ENCODE data around the gene NEIL1.
A peak's percentile ranks its signal among the peaks of the same experiment; 100 is the strongest.

NEIL1 gene

GRCh38 chr15:75357976-75358673 is 11.3 kb downstream of the NEIL1 start:
- DNase-seq: no peak

- no peak for DNase-seq
Measured at GRCh38 chr15:75358771-75359536, 12.1 kb downstream of the NEIL1 start.

DNA sequence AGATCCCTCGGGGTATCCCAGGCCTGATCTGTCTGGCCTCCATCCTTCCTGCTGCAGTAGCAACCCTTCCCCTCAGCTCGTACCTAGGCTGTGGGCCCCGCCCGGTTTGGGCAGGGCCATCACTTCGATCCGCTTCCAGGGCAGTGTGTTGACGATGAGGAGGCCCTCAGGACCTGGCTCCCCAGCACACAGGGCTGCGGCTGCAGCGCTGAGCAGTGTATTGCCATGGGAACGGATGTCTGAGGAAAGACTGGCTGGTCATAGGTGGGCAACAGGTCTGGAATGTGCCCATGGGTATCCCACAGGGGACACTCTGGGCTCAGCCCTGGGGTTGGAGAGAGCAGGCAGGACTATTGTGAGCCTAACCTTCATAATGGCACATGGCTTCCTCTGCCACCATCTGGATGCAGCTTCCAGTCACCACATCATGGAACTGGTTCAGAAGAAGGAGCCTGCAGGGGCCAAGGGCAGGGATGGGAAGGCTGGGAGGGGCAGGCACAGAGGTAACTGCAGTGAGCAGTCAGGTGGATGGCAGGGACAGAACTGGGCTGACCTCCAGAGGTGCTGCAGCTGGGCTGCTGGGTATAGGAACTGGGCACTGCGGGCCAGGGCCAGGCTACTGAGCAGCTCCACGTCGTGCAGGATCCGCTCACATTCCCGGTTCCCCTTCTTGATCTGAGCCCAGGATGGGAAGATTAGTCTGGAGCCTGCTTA is 12.9 kb downstream of the NEIL1 start:
- no peak for DNase-seq

DNA sequence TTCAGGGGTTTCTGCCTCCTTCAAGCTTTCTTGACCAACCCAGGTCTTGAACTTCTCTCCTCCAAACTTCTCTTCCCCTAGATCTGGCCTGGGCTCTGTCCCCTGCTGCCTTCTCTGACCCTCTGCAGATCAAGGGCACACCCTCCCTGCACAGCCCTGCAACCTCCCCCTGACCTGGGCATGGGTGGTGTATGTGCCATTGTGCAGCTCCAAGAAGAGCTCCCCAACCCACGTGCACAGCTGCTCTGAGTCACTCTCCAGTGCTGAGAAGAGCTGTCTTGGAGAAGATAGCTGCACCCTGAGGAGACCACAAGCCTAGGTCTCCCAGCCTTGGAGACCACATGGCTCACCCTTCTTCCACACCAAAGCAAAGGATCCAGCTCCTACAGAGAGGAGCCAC is 13.6 kb downstream of the NEIL1 start:
- DNase-seq: no peak

DNA sequence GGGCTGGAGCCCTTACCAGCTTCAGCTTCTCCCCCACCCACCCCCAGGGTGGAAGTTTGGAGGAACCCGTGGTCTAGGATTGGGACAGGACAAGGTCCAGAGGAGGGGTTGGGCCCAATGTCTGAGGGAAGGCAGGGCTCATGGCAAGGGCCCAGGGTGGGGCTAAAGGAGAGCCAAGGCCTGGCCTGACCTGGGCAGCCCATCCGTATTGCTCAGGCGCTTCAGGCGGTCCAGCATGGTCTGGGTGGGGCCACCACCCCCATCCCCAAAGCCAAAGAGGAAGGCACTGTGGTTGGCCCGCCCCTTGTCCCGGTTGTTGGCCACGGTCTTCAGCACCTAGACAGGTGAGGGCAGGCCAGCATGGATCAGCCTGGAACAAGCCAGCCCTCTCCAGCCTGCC is 14.0 kb downstream of the NEIL1 start:
- no peak for DNase-seq

GRCh38 chr15:75361361-75361988 is 14.6 kb downstream of the NEIL1 start:
- DNase-seq: no peak

DNA sequence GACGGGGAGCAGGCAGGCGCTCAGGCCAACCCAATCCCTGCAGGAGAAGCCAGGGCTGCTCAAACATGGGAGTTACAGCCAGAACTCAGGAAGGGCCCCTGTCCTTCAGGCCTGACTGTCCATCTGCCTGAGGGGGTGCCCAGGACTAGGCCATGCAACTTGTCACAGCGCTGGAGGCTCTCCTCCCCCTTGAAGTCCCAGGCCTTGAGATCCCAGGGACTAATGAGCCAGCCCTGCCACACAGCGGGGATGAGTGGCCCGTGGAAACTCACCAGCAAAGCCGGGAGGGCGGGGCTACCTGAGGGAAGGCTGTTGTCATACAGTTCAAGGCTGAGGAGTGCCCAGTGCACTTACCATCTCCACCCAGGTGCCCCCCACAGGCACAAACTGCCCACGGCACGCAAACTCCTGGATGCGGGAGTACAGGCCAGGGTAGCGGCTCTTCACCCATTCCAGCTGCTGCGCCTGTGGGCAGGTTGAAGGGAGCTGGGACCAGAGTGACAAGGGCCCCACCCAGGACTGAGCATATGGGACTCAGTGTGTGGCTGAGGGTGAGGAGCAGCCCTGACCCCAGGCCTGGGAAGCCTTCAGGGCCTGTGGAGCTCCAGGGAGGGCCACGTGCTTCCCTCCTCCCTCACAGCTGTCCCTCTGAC is 15.3 kb downstream of the NEIL1 start:
- DNase-seq: no peak

DNA sequence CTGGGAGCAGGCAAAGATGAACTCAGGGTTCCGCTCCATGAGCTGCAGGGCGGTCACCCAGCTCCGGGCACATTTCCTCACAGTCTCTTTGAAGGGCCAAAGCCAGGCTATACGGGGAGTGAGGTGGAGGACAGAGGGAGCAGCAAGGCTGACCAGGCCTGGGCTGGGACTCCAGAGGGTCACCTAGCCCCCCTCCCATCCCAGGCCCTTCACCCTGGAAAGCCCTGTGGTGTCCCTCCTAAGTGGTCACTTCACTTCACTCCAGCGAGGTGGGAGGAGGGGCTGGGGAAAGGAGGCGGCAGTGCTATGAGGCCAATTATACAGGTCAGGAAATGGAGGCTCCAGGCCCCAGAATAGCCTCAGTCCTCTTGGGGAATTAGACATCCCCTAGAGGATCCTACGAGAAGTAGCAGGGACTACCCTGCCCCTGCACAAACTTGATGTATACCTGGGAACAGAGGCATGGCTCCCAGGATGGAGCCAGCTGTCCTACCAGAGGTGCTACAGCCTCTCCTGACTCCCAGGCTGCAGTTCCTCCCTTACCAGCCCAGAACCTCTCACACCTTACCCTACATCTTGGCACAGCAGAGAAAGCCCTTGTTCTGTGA is 15.9 kb downstream of the NEIL1 start:
- no peak for DNase-seq

- DNase-seq: no peak
Measured at GRCh38 chr15:75363786-75364185, 16.9 kb downstream of the NEIL1 start.

DNA sequence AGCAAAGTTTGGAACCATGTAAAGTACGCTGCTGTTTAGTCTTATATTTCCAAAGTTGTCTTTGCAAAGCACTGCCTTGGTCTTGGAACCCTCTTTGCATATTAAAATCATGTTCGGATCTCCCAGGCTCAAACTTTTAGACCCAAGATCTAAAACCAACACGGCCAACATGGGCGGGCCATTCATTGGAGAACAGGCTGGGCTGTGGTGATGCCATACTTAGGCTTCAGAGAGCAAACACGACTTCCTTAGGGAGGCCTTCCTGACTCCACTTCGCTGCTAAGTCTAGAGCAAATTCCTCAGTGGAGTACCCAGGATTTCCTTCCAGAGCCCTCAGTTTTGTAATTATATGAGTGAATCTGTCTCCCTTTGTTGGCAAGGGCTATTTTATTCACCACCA is 18.0 kb downstream of the NEIL1 start:
- no peak for DNase-seq

GRCh38 chr15:75366163-75366562 is 19.3 kb downstream of the NEIL1 start:
- no peak for DNase-seq

- DNase-seq: no peak
Measured at GRCh38 chr15:75367006-75367405, 20.2 kb downstream of the NEIL1 start.

DNA sequence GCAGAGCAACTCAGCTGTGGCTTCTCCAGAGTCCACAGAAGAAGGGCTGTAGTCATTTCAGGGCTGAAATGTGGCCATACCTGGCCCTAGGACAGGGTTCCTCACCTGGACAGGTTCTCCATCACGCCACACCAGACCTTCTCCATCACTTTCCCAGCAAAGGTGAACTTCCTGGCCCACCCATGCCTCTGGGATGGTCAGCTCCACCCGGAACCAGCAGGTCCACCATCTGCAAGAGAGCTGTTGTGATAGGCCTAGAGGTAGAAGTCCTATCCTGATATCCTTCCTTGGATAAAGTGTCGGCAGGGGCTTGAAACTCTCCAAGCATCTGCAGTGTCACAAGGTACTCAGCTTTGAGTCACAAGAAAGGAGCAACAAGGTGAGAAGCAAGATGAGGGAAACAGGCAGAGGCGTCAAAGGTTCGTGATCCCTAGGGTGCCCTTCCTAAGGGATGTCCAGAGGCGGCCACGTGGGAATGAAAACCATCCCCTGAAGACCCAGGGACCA is 20.6 kb downstream of the NEIL1 start:
- no peak for DNase-seq

DNA sequence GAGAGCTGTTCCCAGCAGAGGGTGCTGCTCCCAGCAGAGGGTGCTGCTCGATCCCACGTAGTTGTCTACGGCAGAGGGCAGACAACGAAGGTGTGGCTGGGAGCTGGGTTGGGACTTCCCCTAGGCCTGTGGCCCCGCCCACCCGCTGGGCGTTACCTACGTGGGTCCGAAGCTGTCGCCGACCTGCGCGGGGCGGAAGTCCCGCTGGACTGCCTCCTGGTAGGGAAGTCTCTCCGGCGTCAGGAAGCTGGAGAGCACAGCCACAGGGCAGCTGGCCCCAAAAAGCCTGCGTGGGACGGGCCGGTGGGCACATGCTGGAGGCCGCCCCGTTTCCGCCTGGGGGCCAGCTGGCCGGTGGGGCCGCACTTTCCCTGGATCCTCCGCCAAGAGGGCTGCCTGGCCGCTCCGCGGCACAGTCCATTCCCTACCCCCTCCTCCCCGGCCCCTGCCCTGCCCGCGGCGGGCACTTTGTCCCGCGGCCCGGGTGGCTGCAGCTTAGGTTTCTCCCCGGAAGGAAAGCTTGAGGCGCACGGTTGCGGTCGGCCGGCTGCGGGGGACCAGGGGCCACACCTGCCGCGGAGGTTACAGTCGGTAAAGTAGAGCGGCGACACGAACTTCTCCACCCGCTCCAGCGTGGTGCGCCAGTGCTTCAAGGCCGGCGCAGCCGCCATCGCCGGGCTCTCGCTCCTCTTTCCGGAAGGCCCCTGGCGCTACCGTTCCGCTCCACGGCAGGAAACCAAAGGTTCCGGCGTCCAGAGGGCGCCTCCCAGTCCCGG is 21.3 kb downstream of the NEIL1 start, which contains the start of gene MAN2C1:
TSS of gene MAN2C1 (minus strand) at position 695 of the 776 bp plus-strand sequence. CDS start at position 671, 24 bp downstream.
- DNase-seq: peak; percentile 97

- DNase-seq: no peak
Measured at GRCh38 chr15:75368689-75369239, 21.9 kb downstream of the NEIL1 start.

- no peak for DNase-seq
Measured at GRCh38 chr15:75369897-75370581, 23.2 kb downstream of the NEIL1 start.

DNA sequence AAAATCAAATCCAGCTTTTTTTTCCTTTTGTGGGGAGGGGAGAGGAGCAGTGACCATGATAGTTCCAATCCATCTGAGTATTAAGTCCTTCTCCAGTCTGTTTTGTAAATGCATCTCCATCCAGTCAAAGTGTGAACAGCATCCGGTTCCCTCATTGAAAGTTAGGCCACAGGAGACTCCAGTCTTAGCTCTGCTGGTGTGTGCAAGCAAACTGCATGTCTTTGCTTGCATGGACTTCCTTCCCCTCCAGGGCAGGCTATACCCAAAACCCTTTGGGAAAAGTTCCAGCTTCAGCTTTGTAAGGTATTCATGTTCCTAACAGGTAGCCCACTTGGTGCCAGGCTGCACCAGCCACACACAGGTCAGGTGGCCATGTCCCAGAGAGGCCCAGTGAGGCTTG is 24.6 kb downstream of the NEIL1 start:
- no peak for DNase-seq

DNA sequence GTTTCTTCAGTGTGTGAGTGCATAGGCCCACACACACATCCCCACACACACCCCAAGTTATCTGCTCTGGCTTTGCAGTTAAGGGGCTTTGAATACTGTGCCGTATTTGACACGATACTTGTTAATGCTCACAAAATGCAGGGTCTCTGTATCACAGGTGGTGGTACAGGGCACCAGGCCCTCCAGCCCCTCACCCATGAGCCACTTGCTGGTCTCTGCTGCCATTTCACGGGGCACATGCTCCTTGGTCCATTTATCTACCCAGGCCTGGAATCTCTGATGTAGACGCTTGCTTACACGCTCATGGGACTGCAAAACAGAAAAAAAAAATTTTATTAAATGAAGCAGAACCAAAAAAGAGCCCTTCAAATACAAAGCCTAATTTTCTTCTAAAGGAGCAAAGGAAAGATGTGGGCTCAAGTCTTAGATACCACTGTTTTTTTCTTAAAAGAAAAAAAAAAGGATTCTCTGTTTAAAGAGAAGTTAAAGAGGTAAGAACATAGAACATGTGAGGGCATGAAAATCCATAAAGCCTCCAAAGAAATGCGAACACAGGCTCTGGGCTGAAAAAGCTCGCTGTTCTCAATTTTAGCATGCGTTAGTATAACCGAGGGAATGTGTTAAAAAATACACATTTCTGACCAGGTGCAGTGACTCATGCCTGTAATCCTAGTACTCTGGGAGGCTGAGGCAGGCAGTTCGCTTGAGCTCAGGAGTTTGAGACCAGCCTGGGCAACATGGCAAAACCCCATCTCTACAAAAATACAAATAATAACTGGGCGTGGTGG is 25.3 kb downstream of the NEIL1 start:
- no peak for DNase-seq

DNA sequence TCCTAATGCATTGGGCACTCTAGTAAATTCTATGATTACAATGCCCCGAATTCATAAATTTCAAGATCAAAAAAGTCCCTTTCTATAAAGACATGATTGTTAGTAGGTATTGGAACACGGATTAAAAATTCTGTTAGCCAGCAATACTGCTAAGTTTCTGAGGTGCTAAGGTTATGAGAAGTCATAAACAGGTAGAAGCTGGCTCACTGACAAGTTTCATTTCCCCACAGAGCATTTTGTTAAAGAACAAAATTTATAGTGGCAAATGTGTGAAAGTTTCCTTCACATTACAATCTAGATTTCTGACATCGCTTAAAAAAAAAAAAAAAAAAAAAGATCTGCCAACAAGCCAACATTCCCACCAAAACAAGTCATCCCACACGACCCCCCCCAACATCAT is 33.9 kb downstream of the NEIL1 start:
- no peak for DNase-seq
